H1 (cell line): Measurements from ENCODE around the gene TAOK2. TPM values are rescaled to one million over a fixed set of nuclear protein-coding genes. Genes with fewer than 3 reads are reported as not detected.

Experiments
- CTCF ChIA-PET: fragments of 300-600 bp; sonication (Branson Sonifier 250); formaldehyde crosslinking; loops from one replicate; lab custom pipeline; 2021; ENCODE audit not compliant: partially characterized antibody; lab: Charles Lee
- POLR2A ChIA-PET: fragments of 300-600 bp; sonication (Branson Sonifier 250); formaldehyde crosslinking; loops from one replicate; lab custom pipeline; 2021; ENCODE audit warnings: inconsistent platforms; ENCODE audit not compliant: partially characterized antibody; lab: Charles Lee
- DNase-seq, 2 experiments: peaks; one replicate each; pipeline versions ENCODE4 v3.0.0 to v3.0.0-alpha.2; 2010 to 2022; ENCODE audit warnings: low spot score in 2 of 2, low read depth in 1 of 2, mixed read lengths in 1 of 2
- FAIRE-seq: peaks from 2 replicates; lab custom pipeline; 2011; peaks lifted over from hg19 to GRCh38; lab: Jason Lieb, UNC
- H2AFZ ChIP-seq: 2 replicates; pipeline ENCODE4 v1.8.1; 2012; ENCODE audit warnings: low read length, inconsistent platforms
- H2AK5ac ChIP-seq: 2 replicates; pipeline ENCODE4 v1.6.1; 2013; ENCODE audit warnings: low read depth, low read length
- H2BK120ac ChIP-seq: replicated peaks from 2 replicates; pipeline ENCODE3; 2013; ENCODE audit warnings: low read depth, low read length, inconsistent platforms
- H2BK12ac ChIP-seq: 2 replicates; pipeline ENCODE4 v1.6.1; 2013; ENCODE audit warnings: low read depth, low read length
- H2BK15ac ChIP-seq: 2 replicates; pipeline ENCODE4 v1.6.1; 2013; ENCODE audit warnings: low read length
- H2BK20ac ChIP-seq: 2 replicates; pipeline ENCODE4 v1.6.1; 2013; ENCODE audit warnings: low read length
- H2BK5ac ChIP-seq: 2 replicates; pipeline ENCODE4 v1.6.1; 2013; ENCODE audit warnings: low read depth, low read length
- H3K14ac ChIP-seq: 2 replicates; pipeline ENCODE4 v1.6.1; 2013; ENCODE audit warnings: inconsistent platforms; ENCODE audit not compliant: insufficient read length
- H3K18ac ChIP-seq: 2 replicates; pipeline ENCODE4 v1.6.1; 2013; ENCODE audit warnings: low read length; ENCODE audit errors: extremely low read depth
- H3K23ac ChIP-seq: 2 replicates; pipeline ENCODE4 v1.6.1; 2013; ENCODE audit warnings: inconsistent platforms; ENCODE audit not compliant: insufficient read length
- H3K23me2 ChIP-seq: 2 replicates; pipeline ENCODE4 v1.6.1; 2013; ENCODE audit warnings: low read depth, low read length
- H3K27ac ChIP-seq: 2 replicates; pipeline ENCODE4 v1.6.1; 2011; ENCODE audit warnings: low read depth, low read length, inconsistent platforms
- H3K27me3 ChIP-seq, 4 experiments: replicated peaks in 1 of 4; 1 replicate in 1 of 4; 2 replicates in 3 of 4; pipeline versions ENCODE4 v1.6.1 to v1.8.1; 2011 to 2013; ENCODE audit warnings: low read length in 3 of 4, mild to moderate bottlenecking in 3 of 4, inconsistent platforms in 2 of 4, mixed read lengths in 2 of 4, moderate library complexity in 1 of 4; ENCODE audit not compliant: control insufficient read depth in 3 of 4, insufficient read depth in 3 of 4; ENCODE audit errors: extremely low read depth in 1 of 4
- H3K36me3 ChIP-seq, 4 experiments: 2 replicates each; pipeline versions ENCODE4 v1.6.1 to v1.8.1; 2011 to 2013; ENCODE audit warnings: mild to moderate bottlenecking in 4 of 4, low read length in 3 of 4, moderate library complexity in 2 of 4, control low read depth in 1 of 4, inconsistent platforms in 1 of 4; ENCODE audit not compliant: insufficient read depth in 4 of 4, control insufficient read depth in 2 of 4
- H3K4ac ChIP-seq: replicated peaks from 2 replicates; pipeline ENCODE3; 2013; ENCODE audit warnings: low read length, low read depth, mixed read lengths, inconsistent platforms; ENCODE audit not compliant: insufficient read length
- H3K4me1 ChIP-seq, 4 experiments: replicated peaks in 1 of 4; 1 replicate in 1 of 4; 2 replicates in 3 of 4; pipeline versions ENCODE4 v1.6.1 to v1.8.1; 2011 to 2013; ENCODE audit warnings: low read length in 3 of 4, inconsistent platforms in 2 of 4, mixed read lengths in 1 of 4; ENCODE audit not compliant: insufficient read depth in 4 of 4, control insufficient read depth in 3 of 4
- H3K4me2 ChIP-seq, 2 experiments: 2 replicates each; pipeline versions ENCODE4 v1.6.1 to v1.8.1; 2011 to 2013; ENCODE audit warnings: low read depth in 2 of 2, low read length in 2 of 2, control low read depth in 1 of 2, inconsistent platforms in 1 of 2, mild to moderate bottlenecking in 1 of 2; ENCODE audit not compliant: insufficient read depth in 1 of 2
- H3K4me3 ChIP-seq, 4 experiments: fragments of 200-600, 300-600 bp in 1 of 4; sonication (generic), shearing (Covaris generic), sonication (Bioruptor Twin) in 1 of 4; 2 replicates each; pipeline versions ENCODE4 v1.5.1 to v1.8.1; 2011 to 2016; ENCODE audit warnings: low read length in 4 of 4, low read depth in 3 of 4, control low read depth in 2 of 4, inconsistent platforms in 2 of 4, mild to moderate bottlenecking in 2 of 4, mixed read lengths in 1 of 4, moderate library complexity in 1 of 4; ENCODE audit not compliant: insufficient read depth in 2 of 4; ENCODE audit errors: extremely low read depth in 1 of 4
- H3K56ac ChIP-seq: replicated peaks from 2 replicates; pipeline ENCODE3; 2013; ENCODE audit warnings: low read depth, mild to moderate bottlenecking, mixed read lengths, low read length, inconsistent platforms; ENCODE audit not compliant: insufficient read length
- H3K79me1 ChIP-seq: 2 replicates; pipeline ENCODE4 v1.6.1; 2013; ENCODE audit warnings: low read depth, low read length, control low read depth
- H3K79me2 ChIP-seq, 2 experiments: 2 replicates each; pipeline versions ENCODE4 v1.6.1 to v1.8.1; 2012 to 2013; ENCODE audit warnings: low read length in 2 of 2, mild to moderate bottlenecking in 2 of 2, inconsistent platforms in 1 of 2; ENCODE audit not compliant: insufficient read depth in 2 of 2, control insufficient read depth in 1 of 2
- H3K9ac ChIP-seq, 4 experiments: replicated peaks in 1 of 4; 1 replicate in 1 of 4; 2 replicates in 3 of 4; pipeline versions ENCODE4 v1.6.1 to v1.8.1; 2011 to 2013; ENCODE audit warnings: low read depth in 3 of 4, low read length in 3 of 4, control low read depth in 2 of 4, mild to moderate bottlenecking in 2 of 4, moderate library complexity in 2 of 4, inconsistent platforms in 1 of 4; ENCODE audit errors: extremely low read depth in 1 of 4
- H3K9me3 ChIP-seq, 2 experiments: 2 replicates each; pipeline versions ENCODE4 v1.6.1 to v1.8.1; 2012 to 2013; ENCODE audit warnings: mild to moderate bottlenecking in 2 of 2, moderate library complexity in 2 of 2, control low read depth in 1 of 2, inconsistent platforms in 1 of 2, low read depth in 1 of 2, low read length in 1 of 2, mixed read lengths in 1 of 2; ENCODE audit not compliant: insufficient read depth in 2 of 2
- H4K20me1 ChIP-seq, 2 experiments: replicated peaks in 1 of 2; 2 replicates each; pipeline versions ENCODE3 to v1.8.1; 2011 to 2013; ENCODE audit warnings: inconsistent platforms in 2 of 2, low read length in 2 of 2, mild to moderate bottlenecking in 1 of 2; ENCODE audit not compliant: insufficient read depth in 2 of 2, control insufficient read depth in 1 of 2
- H4K5ac ChIP-seq: 2 replicates; pipeline ENCODE4 v1.6.1; 2013; ENCODE audit warnings: low read length, low read depth, mixed read lengths, inconsistent platforms; ENCODE audit not compliant: insufficient read length
- H4K8ac ChIP-seq: 2 replicates; pipeline ENCODE4 v1.8.0; 2013; ENCODE audit warnings: mild to moderate bottlenecking, moderate library complexity, low read length, inconsistent platforms; ENCODE audit not compliant: insufficient read depth; ENCODE audit errors: extremely low read depth
- H4K91ac ChIP-seq: replicated peaks from 2 replicates; pipeline ENCODE3; 2013; ENCODE audit warnings: low read length, mixed read lengths, inconsistent platforms; ENCODE audit not compliant: insufficient read length
- EGR1 ChIP-seq: IDR thresholded peaks from 2 replicates; pipeline ENCODE4 v1.6.1; 2011; ENCODE audit warnings: low read depth, low read length, borderline replicate concordance
- SP1 ChIP-seq: IDR thresholded peaks from 2 replicates; pipeline ENCODE4 v1.6.1; 2011; ENCODE audit warnings: low read depth, low read length
- WGBS, 2 experiments: shearing (Covaris generic) in 1 of 2; methylation state at CpG; one replicate each; pipeline versions ENCODE4 v1.1.6 to v1.1.7; 2013 to 2015; ENCODE audit warnings: low lambda C conversion rate in 2 of 2, mixed read lengths in 2 of 2, inconsistent platforms in 1 of 2, low coverage in 1 of 2, missing lambda C conversion rate in 1 of 2; ENCODE audit not compliant: insufficient replicate concordance in 2 of 2, insufficient coverage in 1 of 2, insufficient read length in 1 of 2; ENCODE audit errors: extremely low coverage in 1 of 2, missing lambda C conversion rate in 1 of 2; 5-methylcytosine and 5-hydroxymethylcytosine counted together
- polyA plus RNA-seq, 7 experiments: library from polyadenylated mRNA; depleted of rRNA in 3 of 7; stranded (reverse) in 5 of 7; unstranded in 2 of 7; fragments of >200 nt in 5 of 7; fragments of 200-250 nt in 2 of 7; gene quantifications; 1 replicate in 5 of 7; 2 replicates in 1 of 7; 4 replicates in 1 of 7; pipeline versions ENCODE4 v1.2.1 to v1.2.3, GENCODE V29; 2011 to 2013; ENCODE audit warnings: missing spikeins in 2 of 7, mixed read lengths in 2 of 7
- total RNA-seq: library from RNA; stranded (reverse); fragmentation: NEBNext Ultra II Directional; extraction: Animal tissue kit (Norgen Biotek cat#: 25700); gene quantifications from 2 replicates; pipeline ENCODE4 v1.2.1, GENCODE V29; 2021

The TAOK2 gene
- total and polyA plus RNA-seq, 2 of the 8 experiments (the other 6 are each of a cell fraction or from before 2014, with no cell fraction given): 13.5 to 32.6 TPM

DNA sequence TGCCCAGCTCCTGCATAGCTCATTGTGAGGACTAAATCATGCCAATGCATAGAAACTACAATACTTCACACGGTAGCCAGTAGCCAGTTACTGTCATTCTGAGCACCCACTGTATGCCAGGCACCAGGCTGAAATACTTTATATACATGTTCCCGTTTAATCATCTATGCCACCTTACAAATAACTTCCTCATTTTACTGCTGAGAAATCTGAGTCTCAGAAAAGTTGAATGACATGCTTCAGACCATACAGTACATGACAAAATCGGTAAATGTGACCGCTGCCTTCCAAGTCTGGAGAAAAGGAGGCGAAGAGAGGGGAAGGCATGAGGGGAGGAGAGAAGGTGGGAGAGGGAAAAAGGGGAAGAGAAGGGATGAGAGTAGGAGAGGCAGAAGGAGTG is 66.6 kb downstream of the TAOK2 start:
- Histone ChIP-seq H3K18ac (no peak overlapping the region; the same call in 1 of the 2 replicates), H2BK120ac (no peak overlapping the region), H3K4me3 (no peak overlapping the region), H3K79me1 (no peaks in the 10 kb centered on the region; the same call in 1 of the 2 replicates), H3K36me3 (no peaks in the 10 kb centered on the region), H2AFZ (no peak overlapping the region)
- POLR2A ChIA-PET: interaction anchor here (1.2 kb wide), 2 partner anchors 17 to 26 kb away, joined by 3 to 4 read pairs; no protein-coding TSS in a partner anchor
- DNase-seq: no peak
- TF ChIP-seq SP1 (no peak), EGR1 (no peak)
- TF ChIP-seq, all 59 proteins: peak for 0
- H3K27me3 ChIP-seq: peaks cover 0 to 3% (median 1%) of the 10 kb centered on the region in 4 experiments; a peak in 3 of 7 replicates
- WGBS, 2 experiments: 78% methylated on average over 5 of the region's 5 CpGs; no CpG with 5 or more reads in 1 of the 2 experiments
- no peak overlapping the region for H3K56ac ChIP-seq
- no peak overlapping the region for H3K23ac ChIP-seq
- peaks cover 0 to 2% of the 10 kb centered on the region in 2 experiments for H4K20me1 ChIP-seq
- CTCF ChIA-PET: interaction anchor here (0.5 to 2.8 kb wide), 4 partner anchors 9 to 256 kb away, joined by 3 to 14 read pairs (median 8); partner anchors contain the start of genes TBX6 and TLCD3B
- no peak overlapping the region for H2BK12ac ChIP-seq
- no peaks in the 10 kb centered on the region for H3K4me1 ChIP-seq
- no peaks in the 10 kb centered on the region for H3K79me2 ChIP-seq
- H3K27ac ChIP-seq: no peak overlapping the region
- no peak overlapping the region for H3K4me2 ChIP-seq
- H3K14ac ChIP-seq: no peak overlapping the region
- no peak overlapping the region for H4K91ac ChIP-seq
- H4K8ac ChIP-seq: no peak overlapping the region
- no peaks in the 10 kb centered on the region for H3K9me3 ChIP-seq
- H4K5ac ChIP-seq: no peak overlapping the region
- H3K9ac ChIP-seq: no peak overlapping the region
- H2BK5ac ChIP-seq: no peak overlapping the region
- H3K23me2 ChIP-seq: peaks cover 2% of the 10 kb centered on the region; the same call in 1 of the 2 replicates
- H2BK15ac ChIP-seq: no peak overlapping the region
- no peak for FAIRE-seq
- H2BK20ac ChIP-seq: no peak overlapping the region
- H2AK5ac ChIP-seq: no peak overlapping the region
- H3K4ac ChIP-seq: no peak overlapping the region
